HEK293 (cell line): ENCODE measurements around the gene IGSF21.

ENCODE experiments used
- CTCF ChIA-PET: fragments of 350-600 bp; formaldehyde crosslinking; extraction: SDS; loops from one replicate; lab custom pipeline; 2021; ENCODE audit warnings: antibody characterized with exemption; lab: Yijun Ruan, JAX
- POLR2A ChIA-PET: fragments of 300-600 bp; formaldehyde crosslinking; extraction: SDS; loops from one replicate; lab custom pipeline; 2020; ENCODE audit warnings: antibody characterized with exemption, inconsistent platforms; lab: Yijun Ruan, JAX
- H3K27ac ChIP-seq: fragments of 200-500 bp; sonication (Bioruptor generic); 2 replicates; pipeline ENCODE4 v1.5.1; 2014; ENCODE audit warnings: low read depth, low read length, control low read depth, inconsistent platforms; ENCODE audit errors: extremely low read depth
- H3K36me3 ChIP-seq, 2 experiments: fragments of 200-500 bp in 1 of 2; sonication (Bioruptor generic) in 1 of 2; 1 replicate in 1 of 2; 2 replicates in 1 of 2; pipeline ENCODE4 v1.5.1; 2014 to 2017; ENCODE audit warnings: inconsistent platforms in 2 of 2, low read length in 2 of 2; ENCODE audit not compliant: control insufficient read depth in 2 of 2, insufficient read depth in 1 of 2
- H3K4me1 ChIP-seq: fragments of 200-500 bp; sonication (Bioruptor generic); 2 replicates; pipeline ENCODE4 v1.5.1; 2014; ENCODE audit warnings: mild to moderate bottlenecking, low read length, inconsistent platforms; ENCODE audit not compliant: control insufficient read depth, insufficient read depth
- H3K4me3 ChIP-seq: 2 replicates; pipeline ENCODE4 v1.5.1; 2011; ENCODE audit warnings: low read depth, mild to moderate bottlenecking, control low read depth, low read length, moderate library complexity
- H3K9me3 ChIP-seq: fragments of 200-500 bp; sonication (Bioruptor generic); 2 replicates; pipeline ENCODE4 v1.5.1; 2014; ENCODE audit warnings: low read depth, low read length, inconsistent platforms; ENCODE audit not compliant: control insufficient read depth, insufficient read depth
- FEZF1 ChIP-seq: fragments of 450-650 bp; formaldehyde crosslinking; IDR thresholded peaks from 2 replicates; pipeline ENCODE4 v1.5.1; 2016; ENCODE audit warnings: missing biosample characterization, missing genetic modification characterization
- KLF9 ChIP-seq: fragments of 450-650 bp; formaldehyde crosslinking; IDR thresholded peaks from 2 replicates; pipeline ENCODE4 v1.5.1; 2016; ENCODE audit warnings: missing biosample characterization, missing genetic modification characterization, low read depth
- PRDM1 ChIP-seq: fragments of 450-650 bp; formaldehyde crosslinking; IDR thresholded peaks from 2 replicates; pipeline ENCODE4; 2016; ENCODE audit warnings: missing biosample characterization, missing genetic modification characterization
- ZBTB1 ChIP-seq: fragments of 450-650 bp; formaldehyde crosslinking; IDR thresholded peaks from 2 replicates; pipeline ENCODE4 v1.5.1; 2016; ENCODE audit warnings: missing biosample characterization, missing genetic modification characterization
- ZFP69B ChIP-seq: fragments of 450-650 bp; formaldehyde crosslinking; IDR thresholded peaks from 2 replicates; pipeline ENCODE4 v1.5.1; 2016; ENCODE audit warnings: missing biosample characterization, missing genetic modification characterization
- ZIC2 ChIP-seq: fragments of 450-650 bp; formaldehyde crosslinking; IDR thresholded peaks from 2 replicates; pipeline ENCODE4 v1.5.1; 2016; ENCODE audit warnings: missing biosample characterization, missing genetic modification characterization
- ZNF10 ChIP-seq: fragments of 450-650 bp; formaldehyde crosslinking; IDR thresholded peaks from 2 replicates; pipeline ENCODE4 v1.5.1; 2017; ENCODE audit warnings: missing biosample characterization, missing genetic modification characterization
- ZNF133 ChIP-seq: fragments of 450-650 bp; formaldehyde crosslinking; IDR thresholded peaks from 2 replicates; pipeline ENCODE4 v1.5.1; 2016; ENCODE audit warnings: missing biosample characterization, missing genetic modification characterization
- ZNF174 ChIP-seq: fragments of 450-650 bp; formaldehyde crosslinking; IDR thresholded peaks from 2 replicates; pipeline ENCODE4 v1.5.0; 2017; ENCODE audit warnings: missing biosample characterization, mild to moderate bottlenecking, missing genetic modification characterization
- ZNF302 ChIP-seq: fragments of 450-650 bp; formaldehyde crosslinking; IDR thresholded peaks from 2 replicates; pipeline ENCODE4 v1.5.1; 2016; ENCODE audit warnings: missing biosample characterization, missing genetic modification characterization, low read depth
- ZNF350 ChIP-seq: fragments of 450-650 bp; formaldehyde crosslinking; IDR thresholded peaks from 2 replicates; pipeline ENCODE4 v1.5.0; 2017; ENCODE audit warnings: missing biosample characterization, mild to moderate bottlenecking, missing genetic modification characterization
- ZNF514 ChIP-seq: fragments of 450-650 bp; formaldehyde crosslinking; IDR thresholded peaks from 2 replicates; pipeline ENCODE4 v1.5.1; 2016; ENCODE audit warnings: missing biosample characterization, missing genetic modification characterization
- ZNF521 ChIP-seq: fragments of 450-650 bp; formaldehyde crosslinking; IDR thresholded peaks from 2 replicates; pipeline ENCODE4 v1.5.1; 2017; ENCODE audit warnings: missing biosample characterization, mild to moderate bottlenecking, missing genetic modification characterization
- ZNF530 ChIP-seq: fragments of 450-650 bp; formaldehyde crosslinking; IDR thresholded peaks from 2 replicates; pipeline ENCODE4 v1.5.1; 2016; ENCODE audit warnings: low read depth, missing biosample characterization, missing genetic modification characterization
- ZNF585B ChIP-seq: fragments of 450-650 bp; formaldehyde crosslinking; IDR thresholded peaks from 2 replicates; pipeline ENCODE4 v1.5.1; 2016; ENCODE audit warnings: missing biosample characterization, missing genetic modification characterization
- ZNF639 ChIP-seq: fragments of 450-650 bp; formaldehyde crosslinking; IDR thresholded peaks from 2 replicates; pipeline ENCODE4 v1.5.1; 2016; ENCODE audit warnings: missing biosample characterization, missing genetic modification characterization
- ZNF701 ChIP-seq: fragments of 450-650 bp; formaldehyde crosslinking; IDR thresholded peaks from 2 replicates; pipeline ENCODE4 v1.5.1; 2016; ENCODE audit warnings: missing biosample characterization, missing genetic modification characterization
- ZNF768 ChIP-seq: fragments of 450-650 bp; formaldehyde crosslinking; IDR thresholded peaks from 2 replicates; pipeline ENCODE4 v1.5.1; 2018; ENCODE audit warnings: missing biosample characterization, mild to moderate bottlenecking, missing genetic modification characterization
- ZNF776 ChIP-seq: fragments of 450-650 bp; formaldehyde crosslinking; IDR thresholded peaks from 2 replicates; pipeline ENCODE4 v1.5.0; 2017; ENCODE audit warnings: missing biosample characterization, missing genetic modification characterization, borderline replicate concordance

IGSF21 gene

GRCh38 chr1:18188820-18189517, 81.4 kb downstream of the IGSF21 start (continued):
- TF ChIP-seq ZNF10 (tag by site-specific recombination), result no peak

- H3K4me1 ChIP-seq, result no peaks in the 10 kb centered on the region
- POLR2A ChIA-PET, result no interaction called here
Measured at GRCh38 chr1:18190598-18190997, 83.0 kb downstream of the IGSF21 start.

GRCh38 chr1:18191037-18191436, 83.4 kb downstream of the IGSF21 start:
- POLR2A ChIA-PET, result no interaction called here
- no peak overlapping the region for H3K4me3 ChIP-seq
- H3K4me1 ChIP-seq, result no peaks in the 10 kb centered on the region
- no peaks in the 10 kb centered on the region for H3K9me3 ChIP-seq
- TF ChIP-seq ZNF174 (tag by site-specific recombination) (no peak), ZNF768 (peak; percentile 89), ZNF133 (tag by site-specific recombination) (no peak), ZNF514 (tag by site-specific recombination) (no peak), PRDM1 (tag by site-specific recombination) (no peak), KLF9 (tag by site-specific recombination) (no peak), ZNF701 (tag by site-specific recombination) (no peak)
- TF ChIP-seq, all 188 proteins: peak for 1
- Histone ChIP-seq H3K27ac (no peak overlapping the region), H3K36me3 (no peaks in the 10 kb centered on the region)
- CTCF ChIA-PET, result no interaction called here

More at GRCh38 chr1:18190598-18190997, 83.0 kb downstream of the IGSF21 start:
- no peak for TF ChIP-seq ZNF350 (tag by site-specific recombination)
- TF ChIP-seq FEZF1, result 0 out of 2 replicates have a peak, but pooled peaks have one; percentile 19
- peak; percentile 83 for TF ChIP-seq ZIC2 (tag by site-specific recombination)
- Histone ChIP-seq H3K4me3 (no peak overlapping the region), H3K36me3 (no peaks in the 10 kb centered on the region), H3K27ac (no peak overlapping the region), H3K9me3 (no peaks in the 10 kb centered on the region)
- CTCF ChIA-PET, result no interaction called here

GRCh38 chr1:18191481-18192155, 84.0 kb downstream of the IGSF21 start:
- Histone ChIP-seq H3K4me1 (no peaks in the 10 kb centered on the region), H3K36me3 (no peaks in the 10 kb centered on the region)
- TF ChIP-seq ZNF530 (tag by site-specific recombination) (no peak), ZNF302 (tag by site-specific recombination) (no peak), ZNF585B (tag by site-specific recombination) (no peak), ZNF639 (tag by site-specific recombination) (no peak), ZNF776 (no peak), ZFP69B (tag by site-specific recombination) (no peak), ZNF521 (no peak), ZBTB1 (tag by site-specific recombination) (no peak)
- TF ChIP-seq, all 188 proteins: peak for 0
- H3K27ac ChIP-seq, result no peak overlapping the region
- ChIA-PET POLR2A (no interaction called here), CTCF (no interaction called here)
- no peak overlapping the region for H3K4me3 ChIP-seq
- H3K9me3 ChIP-seq, result no peaks in the 10 kb centered on the region
